ENCODE measurements around the gene ZSCAN12. TPM values are rescaled to one million over a fixed set of nuclear protein-coding genes. Genes with fewer than 3 reads are reported as not detected.

The ZSCAN12 gene
- total RNA-seq, 1 experiment from 2014 or later = 12.6 TPM

GRCh38 chr6:28402197-28402596, 2.6 kb upstream of the ZSCAN12 start:
- no peak overlapping the region for H3K4me3 Mint-ChIP-seq
- no CpG with 5 or more reads among the region's 2 CpGs for WGBS (ENCODE audit: extremely low coverage, insufficient read length, low lambda C conversion rate)
- no peak overlapping the region for H3K4ac ChIP-seq (ENCODE audit: low read depth, low read length)
- H3K56ac ChIP-seq (ENCODE audit: insufficient read length, low read depth, low read length) = no peak overlapping the region
- no peak overlapping the region for H3K14ac ChIP-seq (ENCODE audit: insufficient read depth, low read length)
- H2BK15ac ChIP-seq (ENCODE audit: low read depth, low read length) = no peak overlapping the region
- H3K18ac ChIP-seq (ENCODE audit: insufficient read length, low read depth, low read length) = no peak overlapping the region
- no peak overlapping the region for H2BK120ac ChIP-seq (ENCODE audit: low read depth, low read length, poor library complexity, severe bottlenecking)
- no peak overlapping the region for H3K27ac Mint-ChIP-seq
- peaks cover 4% of the 10 kb centered on the region; the same call in 1 of the 2 replicates for H3K79me2 ChIP-seq (ENCODE audit: insufficient read depth, low read length)
- no peak overlapping the region for H2BK12ac ChIP-seq (ENCODE audit: insufficient read length, low read depth, low read length)
- no peaks in the 10 kb centered on the region for H3K9me3 ChIP-seq (ENCODE audit: control insufficient read depth, low read depth, low read length)
- no peak overlapping the region for H2AFZ ChIP-seq (ENCODE audit: low read length)
- no peaks in the 10 kb centered on the region for H3K23me2 ChIP-seq (ENCODE audit: insufficient read length, low read depth, low read length, poor library complexity, severe bottlenecking)
- H2BK5ac ChIP-seq (ENCODE audit: insufficient read length, low read length) = no peak overlapping the region
- no peaks in the 10 kb centered on the region; the same call in 1 of the 2 replicates for H3K27me3 ChIP-seq (ENCODE audit: insufficient read depth, low read length)
- peaks cover 11 to 12% (median 12%) of the 10 kb centered on the region in 3 experiments; a peak in 6 of 7 replicates for H3K36me3 Mint-ChIP-seq (ENCODE audit: insufficient read depth in 1 of 3, low read depth in 3 of 3)
- H3K4me2 ChIP-seq (ENCODE audit: insufficient read depth, insufficient read length, low read length) = no peak overlapping the region
- TF ChIP-seq CTCF (conservative IDR thresholded peaks at IDR 0.05) = no peak
- peaks cover 3% of the 10 kb centered on the region for H3K79me1 ChIP-seq (ENCODE audit: insufficient read depth, low read depth, low read length, poor library complexity, severe bottlenecking)
- H3K27ac ChIP-seq (ENCODE audit: insufficient read length, low read depth, low read length) = no peak overlapping the region
- no peak overlapping the region for H2BK20ac ChIP-seq (ENCODE audit: low read depth, low read length, poor library complexity, severe bottlenecking)
- H3T11ph ChIP-seq (ENCODE audit: low read length) = no peak overlapping the region
- H3K9ac ChIP-seq (ENCODE audit: extremely low read depth, insufficient read length, low read length) = no peak overlapping the region
- H3K27me3 Mint-ChIP-seq (ENCODE audit: low read depth) = peaks cover 41% of the 10 kb centered on the region
- H3K9me3 Mint-ChIP-seq = no peaks in the 10 kb centered on the region
- no peaks in the 10 kb centered on the region for H4K20me1 ChIP-seq (ENCODE audit: control insufficient read depth, insufficient read depth, insufficient read length)
- H3K4me1 Mint-ChIP-seq = peaks cover 14 to 18% of the 10 kb centered on the region in 2 experiments
- H4K5ac ChIP-seq (ENCODE audit: insufficient read length, low read depth, low read length) = no peak overlapping the region
- H4K8ac ChIP-seq (replicated peaks; ENCODE audit: insufficient read length, low read depth, low read length) = no peak overlapping the region
- DNase-seq = no peak
- no peak overlapping the region for H2AK5ac ChIP-seq (ENCODE audit: insufficient read length, low read length)
- H3K23ac ChIP-seq (ENCODE audit: insufficient read length, low read depth, low read length) = no peak overlapping the region
- H3K4me1 ChIP-seq (ENCODE audit: insufficient read depth, low read length) = peaks cover 5% of the 10 kb centered on the region; the same call in 1 of the 2 replicates
- no peak overlapping the region for H4K91ac ChIP-seq (ENCODE audit: insufficient read length, low read depth, low read length)

All from H9 (cell line).